ENCODE measurements around the gene NTF4.
"Not testable (repeated sequence)": the region's sequence is repeated elsewhere in the genome, so short reads cannot be mapped to it uniquely, and the experiment has no call there.

NTF4 gene

DNA sequence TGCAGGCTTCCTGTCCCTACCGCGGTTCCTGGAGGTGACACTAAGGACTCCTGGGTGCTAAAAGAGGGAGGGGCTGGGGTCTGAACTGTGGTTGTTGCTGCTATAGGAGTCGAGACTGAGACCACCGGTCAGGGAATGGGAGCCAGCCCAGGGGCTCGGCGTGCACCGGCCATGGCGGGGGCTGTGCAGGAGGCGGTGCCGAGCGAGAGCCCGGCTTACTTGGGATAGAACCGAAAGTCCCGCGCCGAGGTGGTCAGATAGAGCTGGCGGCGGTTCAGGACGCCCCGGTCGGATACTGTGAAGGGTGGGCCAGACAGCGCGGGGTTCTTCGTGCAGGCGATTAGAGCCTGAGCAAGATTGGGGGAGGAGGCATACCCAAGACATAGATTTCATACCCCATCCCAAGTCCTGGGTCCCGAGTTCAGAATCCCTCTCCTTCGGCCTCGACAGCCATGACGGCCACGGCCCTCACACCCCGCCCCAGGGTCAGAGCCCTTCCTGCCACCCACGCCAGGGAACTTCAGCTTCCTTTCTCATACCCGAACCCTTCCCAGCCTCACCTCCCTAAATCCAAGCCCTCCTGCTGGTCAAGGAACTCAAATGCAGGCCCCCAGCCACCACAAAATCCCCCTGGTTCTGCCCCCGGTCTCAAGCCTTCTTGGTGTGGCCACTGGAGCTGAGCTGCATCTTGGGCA is 7.6 kb downstream of the NTF4 start:
- Mint-ChIP-seq H3K27me3 (peaks cover 56 to 75% of the 10 kb centered on the region in 2 donors), H3K4me1 (peaks cover 24 to 33% of the 10 kb centered on the region in 2 donors), H3K4me3 (peak overlapping the region; percentile 78 to 86), H3K27ac (peak overlapping the region; percentile 16)
- not testable (repeated sequence) for H3K36me3 Mint-ChIP-seq; DNase-seq; ATAC-seq (replicated peaks); H3K9me3 Mint-ChIP-seq

DNA sequence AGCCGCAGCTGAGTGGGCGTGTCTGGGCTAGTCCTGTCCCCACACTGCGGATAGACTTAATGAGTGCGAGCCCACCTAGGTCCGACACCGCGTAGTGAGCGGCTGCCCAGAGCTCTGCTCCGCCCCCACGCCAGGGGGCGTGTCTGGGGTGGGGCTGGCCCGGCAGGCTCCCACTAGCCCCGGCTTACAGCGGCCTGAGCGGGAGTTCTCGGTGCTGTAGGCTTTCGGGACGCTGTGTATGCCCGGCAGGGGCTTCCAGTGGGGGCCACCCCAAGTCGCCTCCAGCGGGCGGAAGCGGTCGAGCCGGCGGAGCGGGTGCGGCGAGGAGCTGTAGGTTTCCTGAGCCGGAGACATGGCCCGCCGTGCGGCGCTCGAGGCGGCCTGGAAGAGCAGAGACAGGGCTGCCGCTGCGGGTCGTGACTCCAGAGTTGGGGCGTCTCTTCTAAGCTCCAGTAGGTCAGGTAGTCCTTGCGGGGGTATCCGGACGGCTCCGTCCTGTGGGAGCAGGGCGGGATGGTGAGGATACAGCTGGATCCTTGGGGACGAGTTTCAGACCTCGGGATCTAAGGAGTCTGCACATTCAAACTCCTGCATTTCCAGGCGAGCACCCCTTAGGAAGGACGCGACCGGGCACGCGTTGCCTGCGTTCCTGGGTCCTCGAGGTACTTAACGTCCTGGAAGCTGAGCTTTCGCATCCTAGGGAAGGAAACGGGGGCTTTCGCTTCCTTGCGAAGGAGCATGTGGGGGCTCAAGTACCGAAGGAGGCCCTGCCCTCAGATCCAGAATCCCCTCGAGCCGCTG is 8.3 kb downstream of the NTF4 start:
- H3K4me1 Mint-ChIP-seq: peaks cover 22 to 33% of the 10 kb centered on the region in 2 donors
- peaks cover 0 to 2% of the 10 kb centered on the region in 2 donors for H3K9me3 Mint-ChIP-seq
- no peaks in the 10 kb centered on the region for H3K36me3 Mint-ChIP-seq
- peak; percentile 35 for DNase-seq
- peaks cover 52 to 70% of the 10 kb centered on the region in 2 donors for H3K27me3 Mint-ChIP-seq
- H3K4me3 Mint-ChIP-seq: peak overlapping the region; percentile 78 to 86
- peak; percentile 78 to 83 for ATAC-seq (replicated peaks)
- peak overlapping the region; percentile 16 for H3K27ac Mint-ChIP-seq

DNA sequence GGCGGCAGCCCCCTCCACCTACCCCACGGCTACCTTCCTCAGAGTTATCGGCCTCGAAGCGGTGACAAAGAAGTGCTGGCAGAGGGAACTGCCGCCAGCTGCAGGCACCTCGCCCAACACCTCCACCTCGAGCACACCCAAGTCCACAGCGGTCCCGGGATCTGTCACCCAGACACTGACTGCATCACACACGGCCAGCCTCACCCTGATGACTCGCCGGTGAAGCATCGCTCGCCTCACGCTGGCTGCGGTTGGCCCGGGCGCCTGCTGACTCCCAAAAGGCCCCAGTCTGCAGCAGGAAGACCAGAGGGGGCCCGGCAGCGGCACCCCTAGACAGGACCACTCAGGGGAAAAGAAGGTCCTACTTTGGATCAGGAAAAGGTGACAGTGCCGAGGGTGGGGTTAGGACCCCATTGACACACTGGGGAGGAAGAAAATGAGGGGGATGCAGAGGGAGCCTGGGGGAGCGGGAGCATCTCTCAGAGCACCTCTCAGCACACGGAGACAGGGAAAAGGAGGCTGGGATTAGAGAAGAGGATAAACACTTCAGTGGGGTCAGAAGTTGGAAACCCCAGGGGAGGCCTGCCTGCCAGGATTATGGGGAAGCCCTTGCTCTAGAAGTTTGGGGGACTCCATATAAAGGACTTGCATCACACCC is 14.1 kb downstream of the NTF4 start:
- not testable (repeated sequence) for H3K36me3 Mint-ChIP-seq; H3K9me3 Mint-ChIP-seq; H3K4me3 Mint-ChIP-seq; ATAC-seq (replicated peaks); H3K4me1 Mint-ChIP-seq; H3K27ac Mint-ChIP-seq; DNase-seq
- H3K27me3 Mint-ChIP-seq: peaks cover 18 to 26% of the 10 kb centered on the region in 2 donors

DNA sequence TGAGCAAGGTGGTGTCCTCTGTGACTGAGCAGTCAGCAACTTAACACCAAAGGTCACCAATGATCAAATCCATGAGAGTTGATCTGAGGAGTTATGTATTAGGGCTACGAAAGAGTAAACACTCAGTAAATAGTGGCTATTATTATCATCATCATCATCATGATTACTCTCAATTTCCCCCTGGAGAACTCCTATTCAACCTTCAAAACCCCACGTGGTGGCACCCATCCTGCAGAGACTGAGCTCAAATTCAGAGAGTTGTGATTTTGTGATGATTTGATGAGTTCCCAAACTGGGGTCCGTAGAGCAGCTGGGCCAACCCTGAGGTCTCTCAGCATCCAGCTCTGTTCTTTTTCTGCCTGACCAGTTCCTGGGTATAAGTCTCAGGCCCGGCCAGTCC is 14.8 kb downstream of the NTF4 start:
- not testable (repeated sequence) for H3K4me1 Mint-ChIP-seq; H3K36me3 Mint-ChIP-seq; H3K4me3 Mint-ChIP-seq; DNase-seq; ATAC-seq (replicated peaks); H3K9me3 Mint-ChIP-seq; H3K27ac Mint-ChIP-seq
- H3K27me3 Mint-ChIP-seq: peaks cover 14 to 19% of the 10 kb centered on the region in 2 donors

DNA sequence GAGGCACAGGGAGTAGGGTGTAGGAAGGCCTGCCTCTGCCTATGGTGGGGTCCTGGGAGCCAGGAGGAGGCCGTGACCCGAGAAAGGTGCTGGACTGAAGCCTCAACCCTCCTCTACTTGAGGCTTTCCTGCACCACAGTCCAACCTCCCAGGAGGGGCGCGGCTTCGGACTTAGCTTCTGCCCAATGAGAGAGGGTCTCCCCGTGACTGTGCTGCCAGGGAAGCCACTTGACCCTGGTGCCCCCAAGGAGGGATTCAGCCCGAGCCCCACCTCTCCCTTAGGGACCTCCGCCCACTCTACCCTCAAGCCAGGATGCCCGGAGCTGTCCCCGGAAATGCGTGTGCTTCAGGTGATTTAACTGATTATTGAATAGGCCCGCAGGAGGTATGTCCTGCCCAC is 15.6 kb downstream of the NTF4 start, which contains the start of gene CGB8:
Gene CGB8 (minus strand): TSS at position 101 of the 400 bp plus-strand sequence. CDS start 372 bp downstream, outside the sequence.
- H3K4me1 Mint-ChIP-seq; DNase-seq; H3K27ac Mint-ChIP-seq; H3K36me3 Mint-ChIP-seq; H3K4me3 Mint-ChIP-seq; H3K9me3 Mint-ChIP-seq; ATAC-seq (replicated peaks): not testable (repeated sequence)
- H3K27me3 Mint-ChIP-seq: peaks cover 12 to 15% of the 10 kb centered on the region in 2 donors

DNA sequence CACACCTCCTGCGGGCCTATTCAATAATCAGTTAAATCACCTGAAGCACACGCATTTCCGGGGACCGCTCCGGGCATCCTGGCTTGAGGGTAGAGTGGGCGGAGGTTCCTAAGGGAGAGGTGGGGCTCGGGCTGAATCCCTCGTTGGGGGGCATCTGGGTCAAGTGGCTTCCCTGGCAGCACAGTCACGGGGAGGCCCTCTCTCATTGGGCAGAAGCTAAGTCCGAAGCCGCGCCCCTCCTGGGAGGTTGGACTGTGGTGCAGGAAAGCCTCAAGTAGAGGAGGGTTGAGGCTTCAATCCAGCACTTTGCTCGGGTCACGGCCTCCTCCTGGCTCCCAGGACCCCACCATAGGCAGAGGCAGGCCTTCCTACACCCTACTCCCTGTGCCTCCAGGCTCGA is 21.1 kb downstream of the NTF4 start, which contains the start of gene CGB5:
Gene CGB5 (plus strand): TSS at position 301 of the 400 bp plus-strand sequence. CDS start 362 bp downstream, outside the sequence.
- not testable (repeated sequence) for ATAC-seq (replicated peaks); H3K4me1 Mint-ChIP-seq; H3K4me3 Mint-ChIP-seq; H3K27ac Mint-ChIP-seq; DNase-seq; H3K9me3 Mint-ChIP-seq; H3K36me3 Mint-ChIP-seq
- peaks cover 8 to 10% of the 10 kb centered on the region in 2 donors for H3K27me3 Mint-ChIP-seq

DNA sequence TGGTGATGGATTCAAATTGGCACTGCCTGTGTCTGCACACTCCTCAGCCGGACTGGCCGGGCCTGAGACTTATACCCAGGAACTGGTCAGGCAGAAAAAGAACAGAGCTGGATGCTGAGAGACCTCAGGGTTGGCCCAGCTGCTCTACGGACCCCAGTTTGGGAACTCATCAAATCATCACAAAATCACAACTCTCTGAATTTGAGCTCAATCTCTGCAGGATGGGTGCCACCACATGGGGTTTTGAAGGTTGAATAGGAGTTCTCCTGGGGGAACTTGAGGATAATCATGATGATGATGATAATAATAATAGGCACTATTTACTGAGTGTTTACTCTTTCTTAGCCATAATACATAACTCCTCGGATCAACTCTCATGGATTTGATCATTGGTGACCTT is 22.0 kb downstream of the NTF4 start:
- H3K36me3 Mint-ChIP-seq; H3K9me3 Mint-ChIP-seq; H3K4me3 Mint-ChIP-seq; ATAC-seq (replicated peaks); DNase-seq; H3K4me1 Mint-ChIP-seq; H3K27ac Mint-ChIP-seq: not testable (repeated sequence)
- peaks cover 8 to 10% of the 10 kb centered on the region in 2 donors for H3K27me3 Mint-ChIP-seq

DNA sequence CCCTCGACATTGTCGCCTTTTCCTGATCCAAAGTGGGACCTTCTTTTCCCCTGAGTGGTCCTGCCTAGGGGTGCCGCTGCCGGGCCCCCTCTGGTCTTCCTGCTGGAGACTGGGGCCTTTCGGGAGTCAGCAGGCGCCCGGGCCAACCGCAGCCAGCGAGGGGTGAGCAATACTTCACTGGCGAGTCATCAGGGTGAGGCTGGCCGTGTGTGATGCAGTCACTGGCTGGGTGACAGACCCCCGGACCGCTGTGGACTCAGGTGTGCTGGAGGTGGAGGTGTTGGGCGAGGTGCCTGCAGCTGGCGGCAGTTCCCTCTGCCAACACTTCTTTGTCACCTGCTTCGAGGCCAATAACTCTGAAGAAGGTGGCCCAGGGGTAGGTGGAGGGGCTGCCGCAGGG is 22.4 kb downstream of the NTF4 start:
- Mint-ChIP-seq H3K27ac (no peak overlapping the region), H3K27me3 (peaks cover 8 to 10% of the 10 kb centered on the region in 2 donors), H3K9me3 (no peaks in the 10 kb centered on the region), H3K4me1 (no peaks in the 10 kb centered on the region), H3K36me3 (no peaks in the 10 kb centered on the region), H3K4me3 (no peak overlapping the region)
- ATAC-seq (replicated peaks) (no peak), DNase-seq (no peak)

DNA sequence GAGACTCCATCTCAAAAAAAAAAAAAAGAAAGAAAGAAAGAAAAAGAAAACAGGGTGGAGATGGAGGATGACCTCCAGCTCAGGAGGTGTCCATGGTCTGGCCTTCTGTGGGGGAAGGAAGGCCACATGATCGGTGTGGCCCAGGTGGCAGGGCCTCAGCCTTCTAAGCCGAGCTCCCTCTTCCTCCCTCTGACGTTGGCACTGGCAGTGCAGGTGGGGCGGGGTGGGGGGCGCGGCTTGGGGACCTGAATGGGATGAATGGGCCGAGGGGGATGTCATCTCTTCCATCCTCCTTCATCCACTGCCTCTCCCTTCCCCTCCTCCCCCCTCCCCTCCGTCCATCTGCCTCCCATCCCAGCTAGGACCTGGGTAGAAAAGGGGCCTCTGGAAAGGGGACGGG is 24.9 kb downstream of the NTF4 start:
- H3K9me3 Mint-ChIP-seq; H3K36me3 Mint-ChIP-seq; H3K27ac Mint-ChIP-seq; DNase-seq; ATAC-seq (replicated peaks); H3K4me1 Mint-ChIP-seq; H3K4me3 Mint-ChIP-seq: not testable (repeated sequence)
- peaks cover 16 to 22% of the 10 kb centered on the region in 2 donors for H3K27me3 Mint-ChIP-seq

DNA sequence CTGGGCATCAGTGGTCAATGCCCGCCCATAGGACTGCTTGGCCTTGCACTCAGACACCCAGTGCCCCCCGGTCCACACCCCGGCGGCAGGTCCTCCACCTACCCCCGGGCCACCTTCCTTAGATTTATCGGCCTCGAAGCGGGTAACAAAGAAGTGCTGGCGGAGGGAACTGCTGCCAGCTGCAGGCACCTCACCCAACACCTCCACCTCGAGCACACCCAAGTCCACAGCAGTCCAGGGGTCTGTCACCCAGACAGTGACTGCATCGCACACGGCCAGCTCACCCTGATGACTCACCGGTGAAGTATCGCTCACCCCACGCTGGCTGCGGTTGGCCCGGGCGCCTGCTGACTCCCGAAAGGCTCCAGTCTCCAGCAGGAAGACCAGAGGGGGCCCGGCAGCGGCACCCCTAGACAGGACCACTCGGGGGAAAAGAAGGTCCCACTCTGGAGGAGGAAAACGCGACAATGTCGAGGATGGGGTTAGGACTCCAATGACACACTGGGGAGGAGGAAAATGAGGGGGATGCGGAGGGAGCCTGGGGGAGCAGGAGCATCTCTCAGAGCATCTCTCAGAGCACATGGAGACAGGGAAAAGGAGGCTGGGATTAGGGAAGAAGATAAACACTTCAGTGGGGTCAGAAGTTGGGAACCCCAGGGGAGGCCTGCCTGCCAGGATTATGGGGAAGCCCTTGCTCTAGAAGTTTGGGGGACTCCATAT is 25.9 kb downstream of the NTF4 start:
- not testable (repeated sequence) for DNase-seq; H3K4me1 Mint-ChIP-seq; ATAC-seq (replicated peaks); H3K4me3 Mint-ChIP-seq; H3K36me3 Mint-ChIP-seq; H3K27ac Mint-ChIP-seq; H3K9me3 Mint-ChIP-seq
- peaks cover 18 to 27% of the 10 kb centered on the region in 2 donors for H3K27me3 Mint-ChIP-seq

DNA sequence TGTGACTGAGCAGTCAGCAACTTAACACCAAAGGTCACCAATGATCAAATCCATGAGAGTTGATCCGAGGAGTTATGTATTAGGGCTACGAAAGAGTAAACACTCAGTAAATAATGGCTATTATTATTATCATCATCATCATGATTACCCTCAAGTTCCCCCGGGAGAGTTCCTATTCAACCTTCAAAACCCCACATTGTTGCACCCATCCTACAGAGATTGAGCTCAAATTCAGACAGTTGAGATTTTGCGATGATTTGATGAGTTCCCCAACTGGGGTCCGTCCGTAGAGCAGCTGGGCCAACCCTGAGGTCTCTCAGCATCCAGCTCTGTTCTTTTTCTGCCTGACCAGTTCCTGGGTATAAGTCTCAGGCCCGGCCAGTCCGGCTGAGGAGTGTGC is 26.5 kb downstream of the NTF4 start:
- H3K27me3 Mint-ChIP-seq: peaks cover 18 to 26% of the 10 kb centered on the region in 2 donors
- H3K4me1 Mint-ChIP-seq; H3K27ac Mint-ChIP-seq; H3K9me3 Mint-ChIP-seq; ATAC-seq (replicated peaks); H3K36me3 Mint-ChIP-seq; DNase-seq; H3K4me3 Mint-ChIP-seq: not testable (repeated sequence)

DNA sequence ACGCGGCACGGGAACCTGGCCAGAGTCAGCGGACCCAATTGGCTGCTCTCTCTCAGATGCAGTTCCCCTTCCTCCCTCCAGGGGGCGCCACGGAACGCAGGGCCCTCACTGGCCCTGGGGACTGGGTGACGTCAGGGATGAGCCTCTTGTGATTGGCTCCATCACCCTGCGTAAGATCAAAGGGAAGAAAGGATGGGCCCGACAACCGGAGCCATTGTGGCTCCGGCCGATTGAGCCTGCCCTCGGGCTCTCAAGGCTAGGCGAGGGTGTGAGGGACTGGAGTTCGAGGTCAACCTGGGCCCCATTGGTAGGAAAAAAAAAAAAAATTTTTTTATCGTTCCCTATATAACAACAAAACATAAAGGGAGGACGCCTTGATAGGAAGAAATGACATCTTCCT is 27.8 kb downstream of the NTF4 start, which contains the start of gene CGB1:
Gene CGB1 (minus strand): TSS at position 81 of the 400 bp plus-strand sequence. CDS start 184 bp downstream, outside the sequence.
- peaks cover 14 to 22% of the 10 kb centered on the region in 2 donors for H3K27me3 Mint-ChIP-seq
- ATAC-seq (replicated peaks): peak; percentile 23 to 34

DNA sequence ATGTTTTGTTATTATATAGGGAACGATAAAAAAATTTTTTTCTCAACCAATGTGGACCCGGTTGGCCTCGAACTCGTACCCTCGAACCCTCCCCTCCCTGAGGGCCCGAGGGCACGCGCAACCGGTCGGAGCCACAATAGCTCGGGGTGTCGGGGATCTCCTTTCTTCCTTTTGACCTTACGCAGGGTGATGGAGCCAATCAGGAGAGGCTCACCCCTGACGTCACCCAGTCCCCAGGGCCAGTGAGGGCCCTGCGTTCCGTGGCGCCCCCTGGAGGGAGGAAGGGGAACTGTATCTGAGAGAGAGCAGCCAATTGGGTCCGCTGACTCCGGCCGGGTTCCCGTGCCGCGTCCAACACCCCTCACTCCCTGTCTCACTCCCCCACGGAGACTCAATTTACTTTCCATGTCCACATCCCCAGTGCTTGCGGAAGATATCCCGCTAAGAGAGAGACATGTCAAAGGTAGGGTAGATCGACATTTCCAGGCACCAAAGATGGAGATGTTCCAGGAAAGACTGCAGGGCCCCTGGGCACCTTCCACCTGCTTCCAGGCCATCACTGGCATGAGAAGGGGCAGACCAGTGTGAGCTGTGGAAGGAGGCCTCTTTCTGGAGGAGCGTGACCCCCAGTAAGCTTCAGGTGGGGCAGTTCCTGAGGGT is 32.8 kb downstream of the NTF4 start, which contains the start of gene CGB2:
Gene CGB2 (plus strand): TSS at position 249 of the 660 bp plus-strand sequence. CDS start 206 bp downstream, at position 455.
- Mint-ChIP-seq H3K27me3 (peaks cover 17 to 42% of the 10 kb centered on the region in 2 donors), H3K4me3 (peak within 1 kb of the TSS; percentile 25 to 39), H3K27ac (peak within 1 kb of the TSS; percentile 86)
- H3K9me3 Mint-ChIP-seq, H3K36me3 Mint-ChIP-seq, H3K4me1 Mint-ChIP-seq: not testable (repeated sequence)
- ATAC-seq (replicated peaks) (peak; percentile 59 to 64), DNase-seq (peak; percentile 54)

More for the DNA sequence above, 27.8 kb downstream of the NTF4 start, which contains the start of gene CGB1:
- not testable (repeated sequence) for H3K27ac Mint-ChIP-seq, H3K4me3 Mint-ChIP-seq, H3K36me3 Mint-ChIP-seq, H3K9me3 Mint-ChIP-seq, DNase-seq, H3K4me1 Mint-ChIP-seq
